GM12875 (cell line): ENCODE data around the gene PLEKHA6.
"Not testable (repeated sequence)": the region's sequence is repeated elsewhere in the genome, so short reads cannot be mapped to it uniquely, and the experiment has no call there.

Experiments
- H3K4me3 ChIP-seq: one replicate; pipeline ENCODE4 v1.5.1; 2011; ENCODE audit warnings: low read depth, low read length, control low read depth
- TF ChIP-seq, protein P1 (sequence below): IDR thresholded peaks from 2 replicates; pipeline ENCODE4 v1.5.1; 2011; ENCODE audit warnings: low read depth, mild to moderate bottlenecking, control low read depth, inconsistent platforms, low read length, moderate library complexity, borderline replicate concordance; ENCODE audit not compliant: insufficient read depth

The PLEKHA6 gene

DNA sequence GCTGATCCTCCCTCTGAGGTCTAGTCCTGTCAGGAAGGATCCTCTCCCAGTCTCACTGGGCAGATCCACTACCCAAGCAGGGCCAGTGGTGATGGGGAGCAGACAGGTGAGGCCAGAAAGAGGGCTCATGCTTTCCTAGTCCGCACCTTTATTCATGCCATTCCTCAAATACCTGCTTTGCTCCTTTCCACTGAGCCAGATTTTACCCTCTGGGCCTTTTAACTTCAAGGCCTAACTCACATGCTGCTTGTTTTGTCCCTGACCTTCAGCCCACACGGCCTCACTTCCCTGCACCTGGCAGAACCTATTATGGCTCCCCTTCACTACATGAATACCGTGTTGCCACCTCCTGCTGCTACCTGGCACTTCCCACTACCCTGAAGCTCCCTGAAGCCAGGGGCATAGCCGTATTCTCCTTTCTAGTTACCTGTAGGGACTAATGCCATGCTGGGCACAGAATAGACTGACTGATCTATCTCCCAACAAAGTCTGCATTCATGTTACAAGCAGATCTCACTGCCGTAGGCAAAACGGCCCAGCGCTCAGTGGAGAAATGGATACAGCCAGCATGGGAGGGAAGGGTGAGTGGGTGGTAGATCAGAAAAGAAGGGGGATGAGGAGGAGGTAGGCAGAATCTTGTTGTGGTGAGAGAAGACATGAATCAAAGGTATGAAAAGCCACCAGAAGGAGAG, 109.8 kb downstream of the PLEKHA6 start:
- no peak overlapping the region for H3K4me3 ChIP-seq
- TF ChIP-seq, protein P1, sequence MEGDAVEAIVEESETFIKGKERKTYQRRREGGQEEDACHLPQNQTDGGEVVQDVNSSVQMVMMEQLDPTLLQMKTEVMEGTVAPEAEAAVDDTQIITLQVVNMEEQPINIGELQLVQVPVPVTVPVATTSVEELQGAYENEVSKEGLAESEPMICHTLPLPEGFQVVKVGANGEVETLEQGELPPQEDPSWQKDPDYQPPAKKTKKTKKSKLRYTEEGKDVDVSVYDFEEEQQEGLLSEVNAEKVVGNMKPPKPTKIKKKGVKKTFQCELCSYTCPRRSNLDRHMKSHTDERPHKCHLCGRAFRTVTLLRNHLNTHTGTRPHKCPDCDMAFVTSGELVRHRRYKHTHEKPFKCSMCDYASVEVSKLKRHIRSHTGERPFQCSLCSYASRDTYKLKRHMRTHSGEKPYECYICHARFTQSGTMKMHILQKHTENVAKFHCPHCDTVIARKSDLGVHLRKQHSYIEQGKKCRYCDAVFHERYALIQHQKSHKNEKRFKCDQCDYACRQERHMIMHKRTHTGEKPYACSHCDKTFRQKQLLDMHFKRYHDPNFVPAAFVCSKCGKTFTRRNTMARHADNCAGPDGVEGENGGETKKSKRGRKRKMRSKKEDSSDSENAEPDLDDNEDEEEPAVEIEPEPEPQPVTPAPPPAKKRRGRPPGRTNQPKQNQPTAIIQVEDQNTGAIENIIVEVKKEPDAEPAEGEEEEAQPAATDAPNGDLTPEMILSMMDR: no peak

DNA sequence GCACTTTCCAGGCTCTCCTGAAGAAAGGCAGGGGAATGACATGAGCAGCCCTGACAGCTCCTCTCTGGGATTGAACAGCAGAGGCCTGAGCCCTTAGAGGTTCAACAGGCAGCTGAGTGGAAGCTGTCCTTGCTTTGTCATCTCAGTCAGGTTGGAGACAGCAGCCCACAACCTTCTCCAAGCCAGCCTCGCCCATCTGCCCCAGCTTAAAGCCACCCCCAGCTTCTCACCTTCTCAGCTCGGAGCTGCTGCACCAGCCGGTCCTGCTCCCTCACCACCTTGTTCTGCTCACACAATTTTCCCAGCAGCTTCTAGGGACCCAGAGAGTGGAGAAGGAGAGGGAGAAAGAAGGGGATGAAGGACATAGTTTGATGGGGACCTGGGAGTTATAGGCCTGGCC, 110.8 kb downstream of the PLEKHA6 start:
- no peak overlapping the region for H3K4me3 ChIP-seq
- TF ChIP-seq, protein P1: no peak

- H3K4me3 ChIP-seq: no peak overlapping the region
- TF ChIP-seq, protein P1: no peak
Observed at GRCh38 chr1:204246876-204247275, 112.9 kb downstream of the PLEKHA6 start.

- TF ChIP-seq, protein P1: no peak
- H3K4me3 ChIP-seq: no peak overlapping the region
Observed at GRCh38 chr1:204242920-204243319, 116.8 kb downstream of the PLEKHA6 start.

DNA sequence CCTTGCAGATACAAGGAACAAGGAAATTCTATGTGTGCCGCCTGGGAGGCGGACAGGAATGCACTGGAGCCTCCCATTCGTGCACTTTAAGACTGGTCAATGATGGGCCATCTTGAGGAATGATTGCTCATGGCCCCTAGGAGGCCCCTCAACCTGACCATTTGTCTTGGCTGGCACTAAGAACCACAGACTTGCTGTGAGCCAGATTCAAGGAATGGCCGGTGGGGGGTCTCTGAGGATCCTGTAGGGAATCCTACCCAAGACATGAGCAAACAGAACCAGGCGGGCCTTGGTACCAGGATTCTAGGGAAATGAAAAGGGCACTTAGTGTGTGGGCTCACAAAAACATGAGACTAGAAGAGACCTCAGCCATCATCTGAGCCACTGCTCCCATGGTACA, 117.8 kb downstream of the PLEKHA6 start:
- H3K4me3 ChIP-seq: no peak overlapping the region
- TF ChIP-seq, protein P1: no peak

GRCh38 chr1:204241050-204241449, 118.7 kb downstream of the PLEKHA6 start:
- TF ChIP-seq, protein P1: no peak
- H3K4me3 ChIP-seq: no peak overlapping the region

DNA sequence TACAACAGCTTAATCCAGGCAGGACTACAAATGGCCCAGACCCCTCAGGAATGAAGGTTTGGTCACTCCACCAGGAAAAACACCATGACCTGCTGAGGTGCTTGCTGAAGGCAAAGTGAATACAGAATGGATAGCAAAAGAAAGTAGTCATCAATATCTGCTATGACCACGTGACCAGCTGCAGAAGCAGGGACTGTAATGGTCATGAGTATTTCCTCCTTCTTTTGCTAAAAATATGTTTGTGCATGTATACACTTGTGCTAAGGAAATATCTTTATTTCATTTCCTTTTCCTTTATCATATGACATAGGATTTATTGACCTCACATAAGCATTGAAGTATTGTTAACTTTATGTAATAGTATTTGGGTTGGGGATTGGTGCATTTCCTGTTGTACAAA, 119.5 kb downstream of the PLEKHA6 start:
- TF ChIP-seq, protein P1: no peak
- no peak overlapping the region for H3K4me3 ChIP-seq

GRCh38 chr1:204239401-204239800, 120.3 kb downstream of the PLEKHA6 start:
- H3K4me3 ChIP-seq: not testable (repeated sequence)

GRCh38 chr1:204238520-204238919, 121.2 kb downstream of the PLEKHA6 start:
- not testable (repeated sequence) for H3K4me3 ChIP-seq

DNA sequence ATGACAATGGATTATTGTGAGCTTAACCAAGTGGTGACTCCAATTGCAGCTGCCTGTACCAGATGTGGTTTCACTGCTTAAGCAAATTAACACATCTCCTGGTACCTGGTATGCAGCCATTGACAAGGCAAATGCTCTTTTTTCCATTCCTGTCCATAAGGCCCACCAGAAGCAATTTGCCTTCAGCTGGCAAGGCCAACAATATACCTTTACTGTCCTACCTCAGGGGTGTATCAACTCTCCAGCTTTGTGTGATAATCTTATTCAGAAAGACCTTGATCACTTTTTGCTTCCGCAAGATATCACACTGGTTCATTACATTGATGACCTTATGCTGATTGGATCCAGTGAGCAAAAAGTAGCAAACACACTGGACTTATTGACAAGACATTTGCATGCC, 122.2 kb downstream of the PLEKHA6 start:
- not testable (repeated sequence) for H3K4me3 ChIP-seq
